Activated effector memory CD4-positive, alpha-beta T cell treated with Interleukin-2 at 50 U/mL for 16 hours (primary cell): Measurements from ENCODE around the gene ATP5MG.
"Not testable (repeated sequence)": the region's sequence is repeated elsewhere in the genome, so short reads cannot be mapped to it uniquely, and the experiment has no call there.

Experiments
- DNase-seq: peaks from one replicate; pipeline ENCODE4 v3.0.0-alpha.2; 2020

ATP5MG gene, protein sequence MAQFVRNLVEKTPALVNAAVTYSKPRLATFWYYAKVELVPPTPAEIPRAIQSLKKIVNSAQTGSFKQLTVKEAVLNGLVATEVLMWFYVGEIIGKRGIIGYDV

DNA sequence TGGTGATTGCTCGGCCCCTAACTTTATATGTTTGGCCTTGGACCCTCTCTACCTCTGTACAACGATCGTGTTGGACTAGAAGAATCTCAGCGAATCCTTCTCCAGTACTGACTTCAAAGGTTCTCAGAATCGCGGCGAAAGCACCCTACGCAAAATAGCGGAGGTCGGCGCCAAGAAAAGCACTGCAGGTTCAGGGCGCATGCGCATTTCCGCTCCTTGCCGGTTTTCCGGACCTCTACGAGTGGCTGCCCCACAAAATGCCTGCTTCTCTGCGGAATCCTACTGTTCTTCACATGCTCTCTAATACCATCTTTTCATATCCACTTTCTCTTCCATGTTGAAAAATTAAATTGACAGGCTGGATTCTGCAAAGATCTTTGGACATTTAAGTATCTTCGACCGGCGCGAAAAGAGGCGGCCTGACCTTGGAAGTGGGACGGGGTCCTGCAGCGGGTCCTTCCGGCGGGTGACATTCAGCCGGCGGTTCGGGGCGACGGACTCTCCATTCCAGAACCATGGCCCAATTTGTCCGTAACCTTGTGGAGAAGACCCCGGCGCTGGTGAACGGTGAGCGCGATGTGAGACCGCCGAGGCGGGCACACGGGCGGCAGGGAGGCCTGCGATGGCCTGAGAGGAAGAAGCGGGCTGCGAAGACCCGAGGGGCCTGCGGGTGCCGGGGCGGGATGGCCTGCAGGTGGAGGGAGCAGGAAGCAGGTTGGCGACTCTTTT lies at the start of gene ATP5MG:
ATP5MG (plus strand) TSS at position 456 of the 729 bp plus-strand sequence; CDS start at position 516, 60 bp downstream.
- DNase-seq = peak; percentile 84

DNA sequence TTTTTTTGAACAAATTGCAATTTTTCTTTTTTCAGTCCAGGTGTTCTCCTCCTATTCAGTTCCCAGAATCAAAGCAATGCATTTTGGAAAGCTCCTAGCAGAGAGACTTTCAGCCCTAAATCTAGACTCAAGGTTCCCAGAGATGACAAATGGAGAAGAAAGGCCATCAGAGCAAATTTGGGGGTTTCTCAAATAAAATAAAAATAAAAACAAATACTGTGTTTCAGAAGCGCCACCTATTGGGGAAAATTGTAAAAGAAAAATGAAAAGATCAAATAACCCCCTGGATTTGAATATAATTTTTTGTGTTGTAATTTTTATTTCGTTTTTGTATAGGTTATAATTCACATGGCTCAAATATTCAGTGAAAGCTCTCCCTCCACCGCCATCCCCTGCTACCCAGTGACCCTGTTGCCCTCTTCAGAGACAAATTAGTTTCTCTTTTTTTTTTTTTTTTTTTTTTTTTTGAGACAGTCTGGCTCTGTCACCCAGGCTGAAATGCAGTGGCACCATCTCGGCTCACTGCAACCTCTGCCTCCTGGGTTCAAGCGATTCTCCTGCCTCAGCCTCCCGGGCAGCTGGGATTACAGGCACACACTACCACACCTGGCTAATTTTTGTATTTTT lies 48.2 kb upstream of the ATP5MG start:
- DNase-seq = no peak

DNA sequence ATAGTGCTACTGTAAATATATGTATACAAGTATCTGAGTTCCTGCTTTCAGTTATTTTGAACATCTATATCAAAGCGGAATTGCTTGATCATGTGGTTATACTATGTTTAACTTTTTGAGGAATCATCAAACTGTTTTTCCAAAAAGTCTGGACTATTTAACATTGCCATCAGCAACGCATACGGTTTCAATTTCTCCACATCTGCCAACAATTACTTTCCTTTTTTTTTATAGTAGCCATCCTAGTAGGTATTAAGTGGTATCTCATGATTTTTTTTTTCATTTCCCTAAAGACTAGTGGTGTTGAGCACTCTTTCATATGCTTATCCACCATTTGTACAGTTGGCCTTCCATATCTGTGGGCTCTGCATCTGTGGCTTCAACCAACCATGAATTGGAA lies 43.3 kb upstream of the ATP5MG start:
- no peak for DNase-seq

GRCh38 chr11:118359295-118359958 lies 42.0 kb upstream of the ATP5MG start, which contains the start of gene UBE4A:
Gene UBE4A (plus strand): TSS chr11:118359600. CDS start chr11:118365081, 5,481 bp downstream.
- DNase-seq = peak; percentile 93

- no peak for DNase-seq
These were observed 36.3 kb upstream of the ATP5MG start for GRCh38 chr11:118364956-118365615.

- no peak for DNase-seq
These were observed 35.1 kb upstream of the ATP5MG start for GRCh38 chr11:118366287-118366686.

GRCh38 chr11:118370774-118371173 lies 30.6 kb upstream of the ATP5MG start:
- no peak for DNase-seq

- DNase-seq = no peak
These were observed 28.1 kb upstream of the ATP5MG start for GRCh38 chr11:118373263-118373662.

DNA sequence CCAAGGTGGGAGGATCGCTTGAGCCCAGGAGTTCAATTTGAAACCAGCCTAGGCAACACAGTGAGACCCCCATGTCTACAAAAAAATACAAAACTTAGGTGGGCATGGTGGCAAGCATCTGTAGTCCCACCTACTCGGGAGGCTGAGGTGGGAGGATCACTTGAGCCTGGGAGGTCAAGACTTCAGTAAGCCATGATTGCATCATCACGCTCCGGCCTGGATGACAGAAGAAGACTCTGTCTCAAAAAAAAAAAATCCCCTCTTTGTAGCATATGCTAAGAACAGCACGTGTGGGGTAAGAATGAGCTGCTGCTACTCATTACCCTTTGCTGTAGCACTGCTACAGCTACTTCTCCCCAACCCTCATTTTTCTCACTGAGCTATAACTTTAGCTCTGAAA lies 27.5 kb upstream of the ATP5MG start:
- DNase-seq = no peak

DNA sequence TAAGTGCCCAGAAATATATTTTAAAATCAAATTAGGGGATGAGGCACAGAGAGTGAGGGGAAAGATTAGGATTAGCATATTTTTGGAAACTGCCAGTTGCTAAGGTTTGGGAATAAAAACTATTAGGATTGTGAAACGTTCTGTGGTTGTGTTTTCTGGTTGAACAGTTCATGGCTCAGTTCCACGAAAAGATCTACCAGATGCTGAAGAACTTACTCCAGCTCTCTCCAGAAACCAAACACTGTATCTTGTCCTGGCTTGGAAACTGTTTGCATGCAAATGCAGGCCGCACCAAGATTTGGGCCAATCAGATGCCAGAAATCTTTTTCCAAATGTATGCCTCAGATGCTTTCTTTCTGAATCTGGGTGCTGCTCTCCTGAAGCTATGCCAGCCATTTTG lies 26.7 kb upstream of the ATP5MG start:
- no peak for DNase-seq

DNA sequence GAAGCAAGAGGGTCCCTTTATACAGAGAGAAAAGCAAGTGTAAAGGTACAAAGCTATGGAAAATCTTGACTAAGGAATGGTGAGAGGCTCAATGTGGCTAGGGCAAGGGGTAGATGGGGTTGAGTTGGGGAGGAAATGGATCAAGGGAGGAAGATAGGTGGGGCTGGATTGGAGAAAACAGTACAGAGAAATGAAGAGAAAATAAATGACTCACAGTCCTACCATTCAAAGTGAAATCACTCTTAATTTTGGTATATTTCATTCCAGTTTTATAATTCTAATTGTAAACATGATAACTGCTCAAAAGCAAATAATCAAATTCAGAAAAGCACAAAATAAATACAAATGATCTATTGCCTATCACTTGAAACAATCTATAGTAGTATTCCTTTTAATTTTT lies 25.4 kb upstream of the ATP5MG start:
- no peak for DNase-seq

DNA sequence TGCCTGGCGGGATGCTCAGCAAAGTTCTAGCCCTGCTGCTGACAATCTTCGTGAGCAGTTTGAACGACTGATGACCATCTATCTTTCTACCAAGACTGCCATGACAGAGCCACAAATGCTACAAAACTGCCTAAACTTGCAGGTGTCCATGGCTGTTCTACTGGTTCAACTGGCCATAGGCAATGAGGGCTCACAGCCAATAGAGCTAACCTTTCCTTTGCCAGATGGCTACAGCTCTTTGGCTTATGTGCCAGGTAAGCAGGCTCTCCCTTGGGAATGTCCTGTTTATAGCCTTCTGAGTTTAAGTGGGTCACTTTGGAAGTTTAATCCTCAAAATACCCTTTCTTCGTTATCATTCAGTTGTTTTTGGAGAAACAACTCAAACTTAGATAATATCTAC lies 21.9 kb upstream of the ATP5MG start:
- no peak for DNase-seq

DNA sequence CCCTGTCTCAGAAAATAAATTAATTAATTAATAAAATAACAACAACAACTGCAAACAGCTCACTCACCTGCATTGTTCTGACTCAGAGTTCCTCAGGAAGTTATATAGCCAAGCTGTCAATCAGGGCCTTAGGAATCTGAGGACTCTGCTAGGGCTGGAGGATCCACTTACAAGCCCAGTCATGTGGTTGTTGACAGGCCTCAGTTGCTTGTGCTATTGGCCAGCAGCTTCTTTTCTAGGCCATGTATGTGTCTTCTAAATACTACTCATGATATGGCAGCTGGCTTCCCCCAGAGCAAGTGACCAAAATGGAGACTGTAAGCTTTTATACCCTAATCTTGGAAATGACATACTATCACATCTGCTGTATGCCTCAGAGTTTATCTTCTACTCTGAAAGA lies 20.8 kb upstream of the ATP5MG start:
- no peak for DNase-seq

GRCh38 chr11:118382954-118383353 lies 18.5 kb upstream of the ATP5MG start:
- DNase-seq = no peak

DNA sequence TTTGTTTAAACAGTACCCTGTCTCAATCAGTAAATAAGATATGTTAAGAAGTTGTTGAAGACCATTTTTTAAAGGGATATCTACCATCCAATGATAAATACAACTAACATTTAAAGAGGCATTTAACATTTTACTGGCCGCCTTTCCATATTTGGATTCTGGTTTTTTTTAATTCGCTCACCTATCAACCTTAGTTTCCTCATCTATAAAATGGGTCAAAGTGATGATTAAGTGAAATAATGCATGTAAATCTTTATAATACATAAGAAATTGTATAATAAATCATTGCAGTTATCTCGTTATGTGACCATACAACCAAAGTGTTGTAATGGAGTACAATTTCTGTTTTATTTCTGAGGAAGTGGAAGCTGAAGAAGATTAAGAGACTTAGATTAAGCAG lies 17.7 kb upstream of the ATP5MG start:
- no peak for DNase-seq

- no peak for DNase-seq
These were observed 5.3 kb upstream of the ATP5MG start for GRCh38 chr11:118396097-118396501.

- no peak for DNase-seq
These were observed 4.0 kb upstream of the ATP5MG start for GRCh38 chr11:118397448-118397847.

DNA sequence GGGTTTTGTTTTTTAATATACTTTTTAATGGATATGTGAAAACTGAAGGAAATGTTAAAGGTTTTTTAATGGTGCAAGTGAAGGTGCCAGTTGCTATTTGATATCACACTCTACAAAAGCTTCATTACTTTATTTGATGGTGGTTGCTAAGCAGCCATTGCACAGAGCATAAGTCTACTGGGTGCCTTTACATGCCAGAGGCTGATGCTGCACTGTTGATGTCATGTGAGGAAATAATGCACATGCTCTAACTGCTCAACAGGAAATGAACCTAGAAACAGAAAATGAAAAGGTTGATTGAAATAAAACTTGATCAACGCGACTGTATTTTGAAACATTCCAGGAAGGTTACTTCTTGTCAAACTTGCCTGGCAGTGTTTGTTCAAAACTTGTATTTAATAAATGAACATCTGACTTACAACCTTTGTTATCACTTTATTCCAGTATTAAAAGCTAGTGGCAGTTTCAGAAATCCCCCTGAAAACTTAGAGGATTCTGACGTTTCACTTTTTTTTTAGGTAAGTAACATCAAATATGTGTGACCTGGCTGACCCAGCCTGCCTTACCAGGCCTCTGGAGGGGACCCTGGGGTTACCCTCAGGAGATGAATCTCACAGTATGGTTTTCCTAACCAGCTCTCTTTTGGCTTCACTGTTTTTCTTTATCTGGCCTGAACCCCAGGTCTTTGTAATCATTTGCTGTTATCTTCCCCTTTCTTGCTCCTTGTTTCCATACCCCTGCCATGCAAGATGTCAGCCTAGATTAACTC lies 2.4 kb upstream of the ATP5MG start:
- DNase-seq = peak; percentile 10

GRCh38 chr11:118401880-118402590 lies 629 bp downstream of the ATP5MG start:
- no peak for DNase-seq

- not testable (repeated sequence) for DNase-seq
These were observed 1.2 kb downstream of the ATP5MG start for GRCh38 chr11:118402594-118402993.

DNA sequence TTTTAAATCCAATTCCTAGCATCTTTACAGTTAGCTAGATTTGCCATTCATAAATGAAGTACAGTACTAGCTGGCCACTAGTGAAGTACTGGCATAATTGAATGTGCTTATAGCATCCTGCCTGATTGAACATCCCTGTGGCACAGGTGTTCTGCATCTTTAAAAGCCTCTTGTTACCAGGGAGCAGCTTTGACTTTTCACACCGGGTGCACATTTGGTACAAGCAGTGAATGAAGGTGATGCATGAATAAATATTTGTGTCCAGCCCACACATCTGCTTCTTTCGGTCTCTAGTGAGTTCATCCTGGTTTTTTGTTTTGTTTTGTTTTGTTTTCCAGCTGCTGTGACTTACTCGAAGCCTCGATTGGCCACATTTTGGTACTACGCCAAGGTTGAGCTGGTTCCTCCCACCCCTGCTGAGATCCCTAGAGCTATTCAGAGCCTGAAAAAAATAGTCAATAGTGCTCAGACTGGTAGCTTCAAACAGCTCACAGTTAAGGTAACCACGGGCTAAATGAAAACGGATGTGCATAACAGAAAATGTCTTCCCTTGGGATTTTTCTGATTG lies 5.3 kb downstream of the ATP5MG start:
- DNase-seq = no peak
